HG02571 (cell line): ENCODE measurements around the gene GALNT8.
"Not testable (repeated sequence)": the region's sequence is repeated elsewhere in the genome, so short reads cannot be mapped to it uniquely, and the experiment has no call there.

Experiments used
- ATAC-seq: cut with Tn5 transposase; IDR thresholded peaks from one replicate; pipeline ENCODE4 v1.9.1; 2021; ENCODE audit warnings: mild to moderate bottlenecking, moderate library complexity; ENCODE audit not compliant: unreplicated experiment

The GALNT8 gene

GRCh38 chr12:4743046-4743445, 22.8 kb downstream of the GALNT8 start:
- ATAC-seq = no peak

- no peak for ATAC-seq
Measured at GRCh38 chr12:4744709-4745108, 24.5 kb downstream of the GALNT8 start.

DNA sequence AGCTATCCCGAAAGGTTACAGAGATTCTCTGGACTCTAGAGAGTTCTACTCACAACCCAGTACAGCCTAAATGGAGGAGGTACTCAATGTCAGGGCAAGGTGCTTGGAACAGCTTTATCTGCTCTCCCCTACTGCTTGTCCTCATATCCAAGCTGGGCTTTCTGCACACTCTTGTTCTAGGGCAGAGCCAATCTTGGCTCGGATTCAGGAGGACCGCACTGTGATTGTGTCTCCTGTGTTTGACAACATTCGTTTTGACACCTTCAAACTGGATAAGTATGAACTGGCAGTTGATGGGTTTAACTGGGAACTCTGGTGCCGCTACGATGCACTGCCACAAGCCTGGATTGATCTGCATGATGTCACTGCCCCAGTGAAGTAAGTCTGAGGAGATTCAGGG, 25.0 kb downstream of the GALNT8 start:
- no peak for ATAC-seq

DNA sequence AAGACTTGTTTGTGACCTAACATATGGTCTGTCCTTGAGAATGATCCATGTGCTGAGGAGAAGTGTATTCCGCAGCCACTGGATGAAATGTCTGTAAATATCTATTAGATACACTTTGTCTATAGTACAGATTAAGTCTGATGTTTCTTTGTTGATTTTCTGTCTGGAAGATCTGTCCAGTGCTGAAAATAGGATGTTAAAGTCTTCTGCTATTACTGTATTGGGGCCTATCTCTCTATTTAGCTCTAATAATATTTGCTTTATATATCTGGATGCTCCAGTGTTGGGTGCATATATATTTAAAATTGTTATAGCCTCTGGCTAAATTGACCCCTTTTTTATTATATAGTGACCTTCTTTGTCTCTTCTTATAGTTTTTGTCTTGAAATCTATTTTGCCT, 31.5 kb downstream of the GALNT8 start:
- ATAC-seq = not testable (repeated sequence)

- ATAC-seq = no peak
Measured at GRCh38 chr12:4762773-4763172, 42.6 kb downstream of the GALNT8 start.

- no peak for ATAC-seq
Measured at GRCh38 chr12:4763549-4763948, 43.3 kb downstream of the GALNT8 start.

GRCh38 chr12:4766445-4766844, 46.2 kb downstream of the GALNT8 start:
- no peak for ATAC-seq

DNA sequence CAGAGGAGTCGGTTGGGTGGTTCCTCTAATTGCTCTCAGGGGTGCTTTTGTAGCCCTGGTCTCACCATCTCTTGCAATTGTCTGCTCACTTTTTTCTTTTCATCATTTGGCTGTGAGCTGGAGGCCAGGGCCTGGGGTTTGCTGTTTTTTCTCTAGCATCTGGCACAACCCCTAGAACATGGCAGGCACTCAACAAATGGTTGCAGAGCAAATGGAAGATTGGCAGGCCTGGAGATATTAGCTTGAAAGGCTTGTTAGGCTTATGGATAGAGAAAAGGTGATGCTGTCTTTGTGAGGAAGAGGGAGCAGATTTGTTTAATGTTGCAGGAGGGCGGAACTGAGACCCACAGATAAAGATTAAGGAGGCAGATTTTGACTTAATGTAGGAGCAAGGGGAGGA, 47.0 kb downstream of the GALNT8 start:
- no peak for ATAC-seq

- no peak for ATAC-seq
Measured at GRCh38 chr12:4768341-4768740, 48.1 kb downstream of the GALNT8 start.

GRCh38 chr12:4769073-4769472, 48.9 kb downstream of the GALNT8 start:
- ATAC-seq = no peak

GRCh38 chr12:4771172-4771959, 51.2 kb downstream of the GALNT8 start:
- ATAC-seq = no peak

DNA sequence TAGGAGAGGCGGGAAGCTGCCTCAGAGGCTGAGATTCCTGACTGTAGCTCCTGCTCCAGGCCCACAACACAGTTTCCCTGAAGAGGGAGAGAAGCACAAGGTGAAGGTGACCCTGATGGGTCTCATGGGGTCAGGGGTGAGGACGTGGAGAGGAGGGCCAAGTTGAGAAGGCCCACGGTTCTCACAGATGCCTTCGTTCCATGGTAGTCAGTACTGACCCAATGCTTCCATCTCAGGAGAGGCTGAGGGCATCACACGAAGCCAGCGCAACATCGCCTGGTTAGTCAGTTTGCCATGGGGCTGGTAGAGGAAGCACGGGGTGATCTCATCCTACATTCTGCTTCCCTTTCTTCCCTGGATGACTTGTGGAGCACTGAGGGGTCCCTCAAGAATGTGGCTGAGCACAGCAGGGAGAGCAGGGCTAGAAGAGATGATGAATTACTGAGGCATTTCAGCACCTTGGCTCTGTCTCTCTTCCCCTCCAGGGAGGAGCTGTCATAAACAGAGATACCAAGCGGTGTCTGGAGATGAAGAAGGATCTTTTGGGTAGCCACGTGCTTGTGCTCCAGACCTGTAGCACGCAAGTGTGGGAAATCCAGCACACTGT, 51.9 kb downstream of the GALNT8 start:
- ATAC-seq = no peak

GRCh38 chr12:4775936-4776335, 55.7 kb downstream of the GALNT8 start:
- ATAC-seq = no peak

DNA sequence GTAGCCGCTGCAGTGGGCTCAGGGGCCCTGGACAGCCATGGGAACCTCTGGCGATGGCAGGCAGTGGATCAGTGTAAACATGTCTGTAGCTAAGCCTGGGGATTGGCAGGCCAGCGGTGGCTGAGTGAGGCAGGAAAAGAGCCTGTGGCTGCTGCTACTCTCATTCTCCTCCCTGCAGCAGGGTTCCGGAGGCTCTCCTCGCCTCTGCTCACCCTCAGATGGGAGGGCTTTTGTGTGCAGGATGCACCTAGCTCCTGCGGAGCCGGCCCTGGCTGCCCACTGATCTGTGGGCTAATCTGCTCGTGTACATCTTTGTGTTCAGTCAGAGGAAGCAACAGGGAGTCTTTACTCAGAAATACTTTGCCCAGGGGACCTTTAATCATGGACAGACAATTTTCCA, 59.5 kb downstream of the GALNT8 start:
- ATAC-seq = no peak

GRCh38 chr12:4780641-4781611, 60.7 kb downstream of the GALNT8 start:
- no peak for ATAC-seq

DNA sequence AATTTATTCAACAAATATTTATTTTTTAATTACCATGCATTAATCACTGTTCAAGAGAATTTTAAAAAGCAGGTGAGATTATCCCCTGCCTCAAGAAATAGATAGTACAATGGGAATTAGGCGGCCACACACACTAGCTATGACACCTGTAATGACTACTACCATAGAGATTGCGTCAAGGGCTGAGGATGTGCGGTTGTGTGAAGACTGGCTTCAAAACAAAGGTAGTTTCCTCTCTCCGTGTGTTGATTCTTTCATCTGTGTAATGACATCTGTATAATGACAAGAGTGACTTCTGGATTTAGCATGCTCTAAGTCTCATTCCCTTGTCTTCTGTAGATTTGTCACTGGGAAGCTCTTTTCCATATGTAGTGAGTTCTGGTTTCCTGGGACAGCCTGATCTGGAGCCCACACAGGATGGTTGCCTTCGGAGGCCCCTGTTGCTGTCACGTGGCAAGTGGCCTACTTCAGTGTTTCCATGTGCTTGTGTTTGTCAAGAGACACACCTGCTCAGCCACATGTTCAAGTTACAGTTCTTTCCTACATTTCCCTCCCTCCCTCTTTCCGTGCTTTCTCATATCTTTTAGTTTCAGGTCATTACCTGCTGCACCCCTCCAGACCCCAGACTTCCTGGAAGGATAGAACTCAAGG, 64.3 kb downstream of the GALNT8 start:
- no peak for ATAC-seq

DNA sequence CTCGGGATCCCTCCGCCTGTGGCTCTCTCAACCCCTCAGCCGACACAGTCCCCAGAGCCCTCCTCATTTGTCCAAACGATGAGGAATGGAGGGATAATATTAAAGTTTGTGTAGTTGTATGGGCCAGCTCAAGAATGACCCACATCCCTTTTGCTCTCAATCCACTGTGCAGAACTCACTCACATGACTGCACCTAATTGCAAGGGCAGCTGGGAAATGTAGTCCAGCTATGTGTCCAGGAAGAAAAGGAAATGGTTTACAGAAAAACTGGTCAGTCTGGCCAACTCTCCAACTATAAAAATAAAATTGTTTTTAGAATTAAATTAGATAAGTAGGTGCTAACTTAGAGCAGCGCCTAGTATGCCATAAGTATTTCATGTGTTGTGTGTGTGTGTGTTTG, 66.6 kb downstream of the GALNT8 start:
- no peak for ATAC-seq

DNA sequence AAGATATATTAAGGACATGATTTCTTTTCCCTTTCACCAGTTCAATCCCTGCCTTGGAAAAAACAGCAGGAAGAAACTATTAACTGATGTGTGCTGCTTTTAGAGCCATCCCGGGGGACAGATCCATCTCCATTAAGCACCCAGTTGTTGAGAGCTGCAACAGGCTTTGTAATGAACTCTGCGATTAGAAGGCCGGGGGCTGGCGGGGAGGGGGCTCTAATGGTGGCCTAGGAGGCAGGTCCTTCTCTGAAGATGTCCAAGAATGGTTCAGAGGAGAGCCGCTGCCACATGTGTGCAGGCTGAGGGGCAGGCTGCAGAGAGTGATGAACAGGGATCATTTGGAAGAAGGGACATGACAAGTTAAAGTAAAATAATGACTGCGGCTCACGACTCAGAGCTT, 67.8 kb downstream of the GALNT8 start:
- no peak for ATAC-seq

DNA sequence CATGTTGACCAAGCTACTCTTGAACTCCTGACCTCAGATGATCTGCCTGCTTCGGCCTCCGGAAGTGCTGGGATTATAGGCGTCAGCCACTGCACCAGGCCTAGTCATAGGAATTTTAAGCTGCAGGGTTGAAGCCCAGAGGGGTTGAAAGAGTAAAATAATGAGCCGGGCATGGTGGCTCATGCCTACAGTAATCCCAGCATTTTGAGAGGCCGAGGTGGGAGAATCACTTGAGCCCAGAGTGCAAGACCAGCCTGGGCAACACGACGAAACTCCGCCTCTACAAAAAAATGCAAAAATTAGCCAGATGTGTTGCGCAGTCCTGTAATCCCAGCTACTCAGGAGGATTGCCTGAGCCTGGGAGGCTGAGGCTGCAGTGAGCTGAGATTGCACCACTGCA, 69.6 kb downstream of the GALNT8 start:
- ATAC-seq = no peak

DNA sequence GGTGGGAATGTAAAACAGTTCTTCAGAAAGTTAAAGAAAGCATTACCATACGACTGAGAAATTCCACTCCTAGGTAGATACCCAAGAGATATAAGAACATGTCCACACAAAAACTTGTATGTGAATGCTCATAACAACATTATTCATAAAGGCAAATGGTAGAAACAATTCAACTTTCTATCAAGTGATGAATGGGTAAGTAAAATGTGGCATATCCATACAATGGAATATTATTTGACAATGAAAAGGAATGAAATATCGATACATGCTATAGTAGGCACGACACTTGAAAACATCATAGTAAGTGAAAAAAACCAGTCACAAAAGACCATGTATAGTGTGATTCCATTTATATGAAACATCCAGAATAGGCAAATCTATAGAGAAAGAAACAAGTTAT, 71.3 kb downstream of the GALNT8 start:
- ATAC-seq = no peak

- no peak for ATAC-seq
Measured at GRCh38 chr12:4794491-4794890, 74.3 kb downstream of the GALNT8 start.
